ENCODE results near the gene FOXC1.

FOXC1 gene

GRCh38 chr6:1570848-1571247 lies 38.9 kb upstream of the FOXC1 start:
- peaks cover 0 to 27% (median 22%) of the 10 kb centered on the region in 4 donors for H3K4me1 ChIP-seq
- H3K36me3 ChIP-seq: no peaks in the 10 kb centered on the region
- H3K9me3 ChIP-seq: peaks cover 0 to 15% (median 0%) of the 10 kb centered on the region in 3 donors
- intact Hi-C loops (cut with DNase I; ENCODE audit: low total_unique reads): no loop called here
- no peak for TF ChIP-seq CTCF (IDR thresholded peaks at IDR 0.05)
- H3K4me3 ChIP-seq: no peak overlapping the region
- H3K27ac ChIP-seq: no peak overlapping the region
- H3K27me3 ChIP-seq: no peaks in the 10 kb centered on the region
- no peak for DNase-seq

GRCh38 chr6:1572892-1573291 lies 36.8 kb upstream of the FOXC1 start:
- H3K27me3 ChIP-seq: no peaks in the 10 kb centered on the region

GRCh38 chr6:1574083-1574761 lies 35.5 kb upstream of the FOXC1 start:
- H3K4me1 ChIP-seq: peaks cover 0 to 38% (median 29%) of the 10 kb centered on the region in 4 donors
- no peak overlapping the region for H3K4me3 ChIP-seq
- H3K27ac ChIP-seq: peak overlapping the region; percentile 84 to 88
- no peaks in the 10 kb centered on the region for H3K27me3 ChIP-seq
- no peaks in the 10 kb centered on the region for H3K36me3 ChIP-seq
- peak in 1 of 2 donors; percentile 88 for DNase-seq
- intact Hi-C loops (cut with DNase I; ENCODE audit: low total_unique reads): no loop called here
- peaks cover 0 to 15% (median 0%) of the 10 kb centered on the region in 3 donors for H3K9me3 ChIP-seq
- no peak for TF ChIP-seq CTCF (IDR thresholded peaks at IDR 0.05)

More at GRCh38 chr6:1572892-1573291, 36.8 kb upstream of the FOXC1 start:
- no peak for TF ChIP-seq CTCF (IDR thresholded peaks at IDR 0.05)
- Histone ChIP-seq H3K4me1 (peaks cover 0 to 32% (median 29%) of the 10 kb centered on the region in 4 donors), H3K9me3 (peaks cover 0 to 15% (median 0%) of the 10 kb centered on the region in 3 donors), H3K27ac (peak overlapping the region; percentile 84 to 88), H3K4me3 (no peak overlapping the region), H3K36me3 (no peaks in the 10 kb centered on the region)
- intact Hi-C loops (cut with DNase I; ENCODE audit: low total_unique reads): no loop called here
- no peak for DNase-seq

- Histone ChIP-seq H3K27ac (peak overlapping the region; percentile 84 to 88), H3K36me3 (no peaks in the 10 kb centered on the region), H3K4me3 (no peak overlapping the region), H3K4me1 (peaks cover 0 to 38% (median 29%) of the 10 kb centered on the region in 4 donors), H3K9me3 (peaks cover 0 to 15% (median 0%) of the 10 kb centered on the region in 3 donors), H3K27me3 (no peaks in the 10 kb centered on the region)
- intact Hi-C loops (cut with DNase I; ENCODE audit: low total_unique reads): loop anchor here (1.0 kb wide), 1 partner anchor 21 kb away; no protein-coding TSS in a partner anchor
- DNase-seq: no peak
- TF ChIP-seq CTCF (IDR thresholded peaks at IDR 0.05): no peak
Observed at GRCh38 chr6:1574890-1575209, 34.9 kb upstream of the FOXC1 start.

GRCh38 chr6:1575210-1576041 lies 34.3 kb upstream of the FOXC1 start:
- Histone ChIP-seq H3K36me3 (no peaks in the 10 kb centered on the region), H3K27me3 (no peaks in the 10 kb centered on the region), H3K4me1 (peaks cover 0 to 38% (median 29%) of the 10 kb centered on the region in 4 donors), H3K9me3 (peaks cover 0 to 15% (median 0%) of the 10 kb centered on the region in 3 donors), H3K4me3 (peak overlapping the region; percentile 31 to 35), H3K27ac (peak overlapping the region; percentile 84 to 88)
- DNase-seq: peak; percentile 52 to 90
- intact Hi-C loops (cut with DNase I; ENCODE audit: low total_unique reads): loop anchor here (1.0 kb wide), 1 partner anchor 21 kb away; no protein-coding TSS in a partner anchor
- no peak for TF ChIP-seq CTCF (IDR thresholded peaks at IDR 0.05)
